Nephron progenitor cell (in vitro differentiated cells): Measurements from ENCODE around the gene AGAP1.

ENCODE experiments used
- DNase-seq: peaks from one replicate; pipeline ENCODE4 v3.0.0; 2021
- H3K27ac Mint-ChIP-seq: 2 replicates; pipeline ENCODE4 v1.8.0; 2021; ENCODE audit warnings: mild to moderate bottlenecking, moderate library complexity, mixed read lengths
- H3K27me3 Mint-ChIP-seq: 2 replicates; pipeline ENCODE4 v1.8.0; 2021; ENCODE audit warnings: mild to moderate bottlenecking, low read depth, mixed read lengths; ENCODE audit not compliant: poor library complexity
- H3K36me3 Mint-ChIP-seq: 2 replicates; pipeline ENCODE4 v1.8.0; 2021; ENCODE audit warnings: low read depth, mixed read lengths
- H3K4me1 Mint-ChIP-seq: 2 replicates; pipeline ENCODE4 v1.8.0; 2021; ENCODE audit warnings: mixed read lengths
- H3K4me3 Mint-ChIP-seq: 2 replicates; pipeline ENCODE4 v1.8.0; 2021; ENCODE audit warnings: mild to moderate bottlenecking, moderate library complexity, mixed read lengths
- H3K9me3 Mint-ChIP-seq: 2 replicates; pipeline ENCODE4 v1.8.0; 2021; ENCODE audit warnings: mild to moderate bottlenecking, moderate library complexity, mixed read lengths
- CTCF ChIP-seq: fragments of 200-600 bp; sonication (generic); IDR thresholded peaks from 2 replicates; pipeline ENCODE4 v1.5.0; 2021; ENCODE audit warnings: antibody characterized with exemption

The AGAP1 gene

GRCh38 chr2:235512699-235513053, 18.8 kb downstream of the AGAP1 start:
- Mint-ChIP-seq H3K36me3 (peaks cover 36% of the 10 kb centered on the region), H3K27ac (no peak overlapping the region), H3K4me1 (peaks cover 26% of the 10 kb centered on the region), H3K27me3 (peaks cover 5% of the 10 kb centered on the region), H3K4me3 (no peak overlapping the region), H3K9me3 (peaks cover 24% of the 10 kb centered on the region)
- DNase-seq, result no peak
- TF ChIP-seq CTCF, result no peak

- H3K4me3 Mint-ChIP-seq, result no peak overlapping the region
- peaks cover 37% of the 10 kb centered on the region for H3K36me3 Mint-ChIP-seq
- H3K27ac Mint-ChIP-seq, result no peak overlapping the region
Observed at GRCh38 chr2:235513984-235514626, 20.3 kb downstream of the AGAP1 start.

GRCh38 chr2:235514627-235515363, 21.0 kb downstream of the AGAP1 start:
- DNase-seq, result no peak
- peaks cover 37% of the 10 kb centered on the region for H3K36me3 Mint-ChIP-seq
- no peak overlapping the region for H3K4me3 Mint-ChIP-seq
- no peak overlapping the region for H3K27ac Mint-ChIP-seq
- no peaks in the 10 kb centered on the region for H3K27me3 Mint-ChIP-seq
- no peak for TF ChIP-seq CTCF
- peaks cover 31% of the 10 kb centered on the region for H3K4me1 Mint-ChIP-seq
- H3K9me3 Mint-ChIP-seq, result peaks cover 24% of the 10 kb centered on the region

More at GRCh38 chr2:235513984-235514626, 20.3 kb downstream of the AGAP1 start:
- Mint-ChIP-seq H3K4me1 (peaks cover 31% of the 10 kb centered on the region), H3K9me3 (peaks cover 24% of the 10 kb centered on the region), H3K27me3 (peaks cover 5% of the 10 kb centered on the region)
- no peak for TF ChIP-seq CTCF
- DNase-seq, result no peak

GRCh38 chr2:235515364-235515742, 21.5 kb downstream of the AGAP1 start:
- peaks cover 42% of the 10 kb centered on the region for H3K36me3 Mint-ChIP-seq
- TF ChIP-seq CTCF, result no peak
- peaks cover 31% of the 10 kb centered on the region for H3K4me1 Mint-ChIP-seq
- H3K27ac Mint-ChIP-seq, result no peak overlapping the region
- H3K27me3 Mint-ChIP-seq, result no peaks in the 10 kb centered on the region
- H3K4me3 Mint-ChIP-seq, result no peak overlapping the region
- no peak for DNase-seq
- peaks cover 24% of the 10 kb centered on the region for H3K9me3 Mint-ChIP-seq

GRCh38 chr2:235515821-235516220, 22.0 kb downstream of the AGAP1 start:
- TF ChIP-seq CTCF, result no peak
- no peak for DNase-seq
- Mint-ChIP-seq H3K4me1 (peaks cover 31% of the 10 kb centered on the region), H3K27me3 (no peaks in the 10 kb centered on the region), H3K27ac (no peak overlapping the region), H3K36me3 (peaks cover 46% of the 10 kb centered on the region), H3K4me3 (no peak overlapping the region), H3K9me3 (peaks cover 24% of the 10 kb centered on the region)

GRCh38 chr2:235516257-235516656, 22.4 kb downstream of the AGAP1 start:
- no peak for TF ChIP-seq CTCF
- Mint-ChIP-seq H3K36me3 (peaks cover 51% of the 10 kb centered on the region), H3K27ac (no peak overlapping the region), H3K4me1 (peaks cover 31% of the 10 kb centered on the region), H3K4me3 (no peak overlapping the region), H3K9me3 (peaks cover 24% of the 10 kb centered on the region), H3K27me3 (no peaks in the 10 kb centered on the region)
- DNase-seq, result no peak
